ENCODE results near the gene SLC39A11.

SLC39A11 gene

GRCh38 chr17:73010414-73010813 lies 82.1 kb downstream of the SLC39A11 start:
- TF ChIP-seq, protein P1, sequence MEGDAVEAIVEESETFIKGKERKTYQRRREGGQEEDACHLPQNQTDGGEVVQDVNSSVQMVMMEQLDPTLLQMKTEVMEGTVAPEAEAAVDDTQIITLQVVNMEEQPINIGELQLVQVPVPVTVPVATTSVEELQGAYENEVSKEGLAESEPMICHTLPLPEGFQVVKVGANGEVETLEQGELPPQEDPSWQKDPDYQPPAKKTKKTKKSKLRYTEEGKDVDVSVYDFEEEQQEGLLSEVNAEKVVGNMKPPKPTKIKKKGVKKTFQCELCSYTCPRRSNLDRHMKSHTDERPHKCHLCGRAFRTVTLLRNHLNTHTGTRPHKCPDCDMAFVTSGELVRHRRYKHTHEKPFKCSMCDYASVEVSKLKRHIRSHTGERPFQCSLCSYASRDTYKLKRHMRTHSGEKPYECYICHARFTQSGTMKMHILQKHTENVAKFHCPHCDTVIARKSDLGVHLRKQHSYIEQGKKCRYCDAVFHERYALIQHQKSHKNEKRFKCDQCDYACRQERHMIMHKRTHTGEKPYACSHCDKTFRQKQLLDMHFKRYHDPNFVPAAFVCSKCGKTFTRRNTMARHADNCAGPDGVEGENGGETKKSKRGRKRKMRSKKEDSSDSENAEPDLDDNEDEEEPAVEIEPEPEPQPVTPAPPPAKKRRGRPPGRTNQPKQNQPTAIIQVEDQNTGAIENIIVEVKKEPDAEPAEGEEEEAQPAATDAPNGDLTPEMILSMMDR (IDR thresholded peaks at IDR 0.05; ENCODE audit: insufficient read depth, low read length): no peak
- TF ChIP-seq REST (IDR thresholded peaks at IDR 0.05; ENCODE audit: insufficient replicate concordance, low read depth) (no peak), SPI1 (IDR thresholded peaks at IDR 0.05; ENCODE audit: borderline replicate concordance, low read depth) (no peak), POLR2AphosphoS5 (IDR thresholded peaks at IDR 0.05; ENCODE audit: low read depth) (no peak), GABPA (IDR thresholded peaks at IDR 0.05; ENCODE audit: low read depth) (no peak)
- no peak for DNase-seq (ENCODE audit: low read depth in 1 of 2, low spot score in 1 of 2)
- Histone ChIP-seq H3K27ac (replicated peaks) (peak overlapping the region; percentile 69), H3K27me3 (ENCODE audit: insufficient read depth, poor library complexity, severe bottlenecking) (no peaks in the 10 kb centered on the region), H3K4me3 (replicated peaks; ENCODE audit: insufficient read depth, low read length) (no peak overlapping the region)

DNA sequence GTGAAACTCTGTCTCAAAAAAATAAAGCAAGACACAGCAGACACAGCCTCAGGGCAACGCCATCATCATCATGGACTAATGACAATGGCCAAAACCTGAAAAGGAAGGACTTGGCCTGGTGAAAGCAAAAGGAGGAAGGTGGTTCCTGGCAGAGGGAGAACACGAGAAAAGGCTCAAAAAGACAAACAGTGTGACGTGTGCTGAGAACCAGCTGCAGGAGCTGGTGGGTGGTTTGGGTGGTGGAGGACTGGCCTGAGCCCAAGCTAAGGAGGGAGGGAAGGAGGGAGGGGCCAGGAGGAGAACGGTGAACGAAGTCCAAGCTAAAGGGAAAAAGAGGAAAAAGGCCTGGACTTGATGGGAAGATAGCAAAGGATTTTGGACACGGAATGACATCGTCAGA lies 85.1 kb downstream of the SLC39A11 start:
- H3K27ac ChIP-seq (replicated peaks): no peak overlapping the region
- TF ChIP-seq GABPA (IDR thresholded peaks at IDR 0.05; ENCODE audit: low read depth) (no peak), POLR2AphosphoS5 (IDR thresholded peaks at IDR 0.05; ENCODE audit: low read depth) (no peak), SPI1 (IDR thresholded peaks at IDR 0.05; ENCODE audit: borderline replicate concordance, low read depth) (no peak), REST (IDR thresholded peaks at IDR 0.05; ENCODE audit: insufficient replicate concordance, low read depth) (no peak)
- TF ChIP-seq, protein P1 (IDR thresholded peaks at IDR 0.05; ENCODE audit: insufficient read depth, low read length): no peak
- H3K27me3 ChIP-seq (ENCODE audit: insufficient read depth, poor library complexity, severe bottlenecking): no peaks in the 10 kb centered on the region
- DNase-seq (ENCODE audit: low read depth in 1 of 2, low spot score in 1 of 2): peak in 1 of 2 experiments; percentile 23
- no peak overlapping the region for H3K4me3 ChIP-seq (replicated peaks; ENCODE audit: insufficient read depth, low read length)

- Histone ChIP-seq H3K4me3 (replicated peaks; ENCODE audit: insufficient read depth, low read length) (no peak overlapping the region), H3K27me3 (ENCODE audit: insufficient read depth, poor library complexity, severe bottlenecking) (no peaks in the 10 kb centered on the region), H3K27ac (replicated peaks) (no peak overlapping the region)
- no peak for DNase-seq (ENCODE audit: low read depth in 1 of 2, low spot score in 1 of 2)
- no peak for TF ChIP-seq GABPA (IDR thresholded peaks at IDR 0.05; ENCODE audit: low read depth)
- no peak for TF ChIP-seq REST (IDR thresholded peaks at IDR 0.05; ENCODE audit: insufficient replicate concordance, low read depth)
- TF ChIP-seq POLR2AphosphoS5 (IDR thresholded peaks at IDR 0.05; ENCODE audit: low read depth): no peak
- TF ChIP-seq, protein P1 (IDR thresholded peaks at IDR 0.05; ENCODE audit: insufficient read depth, low read length): no peak
- no peak for TF ChIP-seq SPI1 (IDR thresholded peaks at IDR 0.05; ENCODE audit: borderline replicate concordance, low read depth)
Observed at GRCh38 chr17:73005360-73005759, 87.1 kb downstream of the SLC39A11 start.

All from HL-60 (cell line).